SK-MEL-5 (cell line): ENCODE measurements around the gene FBXL4. TPM values are rescaled to one million over a fixed set of nuclear protein-coding genes. Genes with fewer than 3 reads are reported as not detected.

Experiments
- DNase-seq: peaks from one replicate; pipeline ENCODE4 v3.0.0-alpha.2; 2016; ENCODE audit warnings: low read depth, low spot score
- in situ Hi-C: cut with HindIII; loops from 2 replicates; pipeline ENCODE4 v1.10.0; 2016; ENCODE audit warnings: low sequenced_read_pairs, high pct_unique_total_duplicates, low pct_unique_long_range_greater_than_20kb
- total RNA-seq: library from RNA; depleted of rRNA; stranded (reverse); fragments of >200 nt; shearing (Covaris generic); gene quantifications from 2 replicates; pipeline ENCODE4 v1.2.3, GENCODE V29; 2014

FBXL4 gene
- total RNA-seq, 1 experiment from 2014 or later, result 19.8 TPM

GRCh38 chr6:98845211-98846020 lies 102.3 kb downstream of the FBXL4 start:
- in situ Hi-C loops, result no loop called here
- peak; percentile 85 for DNase-seq

- in situ Hi-C loops, result no loop called here
- peak; percentile 1 for DNase-seq
Measured at GRCh38 chr6:98844244-98845210, 103.2 kb downstream of the FBXL4 start.

DNA sequence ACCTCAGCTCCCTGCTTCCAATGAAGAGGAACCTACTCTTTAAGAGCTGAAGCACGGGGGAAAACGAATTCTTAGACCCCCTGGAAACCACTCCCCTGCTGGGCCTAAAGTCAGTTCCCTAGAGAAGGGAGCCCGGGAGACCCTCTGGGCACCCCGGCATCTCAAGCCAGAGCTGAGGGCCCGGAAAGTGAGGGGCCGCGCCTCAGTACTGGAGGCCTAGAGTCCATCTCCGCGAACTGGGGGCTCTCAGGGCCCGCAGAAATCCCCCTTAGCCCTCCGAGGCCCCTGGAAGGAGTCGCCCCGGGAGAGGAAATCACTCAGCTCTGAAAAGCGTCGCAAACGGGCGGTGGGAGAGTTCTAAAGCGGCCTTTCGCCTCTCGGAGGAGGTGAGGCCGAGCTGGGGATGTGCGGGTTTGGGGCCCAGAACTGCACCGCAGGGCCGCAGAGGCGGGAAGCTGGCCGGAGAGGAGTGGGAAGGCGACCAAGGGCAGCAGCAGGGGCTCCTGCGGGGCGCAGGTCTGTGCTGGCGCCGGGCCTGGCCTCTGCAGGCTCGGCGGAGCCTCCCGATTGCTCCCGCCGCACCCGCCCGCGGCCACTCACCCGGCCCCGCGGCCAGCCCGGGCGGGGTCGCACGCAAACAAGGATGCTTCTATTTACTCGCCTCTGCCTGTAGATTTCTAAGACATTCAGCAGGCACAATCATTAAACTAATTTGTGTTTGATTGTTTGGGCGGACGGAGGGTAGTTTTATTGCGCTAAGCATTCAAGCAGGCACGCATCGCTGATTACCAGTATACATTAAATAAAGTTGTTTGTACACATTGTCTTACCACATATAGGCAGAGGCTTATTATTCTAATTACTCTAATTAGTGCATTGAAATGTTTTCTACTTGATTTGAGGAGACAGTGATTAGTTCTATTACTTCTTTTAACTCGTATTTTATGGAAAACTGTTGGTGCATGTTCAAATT lies 104.2 kb downstream of the FBXL4 start:
- no peak for DNase-seq
- in situ Hi-C loops, result no loop called here

DNA sequence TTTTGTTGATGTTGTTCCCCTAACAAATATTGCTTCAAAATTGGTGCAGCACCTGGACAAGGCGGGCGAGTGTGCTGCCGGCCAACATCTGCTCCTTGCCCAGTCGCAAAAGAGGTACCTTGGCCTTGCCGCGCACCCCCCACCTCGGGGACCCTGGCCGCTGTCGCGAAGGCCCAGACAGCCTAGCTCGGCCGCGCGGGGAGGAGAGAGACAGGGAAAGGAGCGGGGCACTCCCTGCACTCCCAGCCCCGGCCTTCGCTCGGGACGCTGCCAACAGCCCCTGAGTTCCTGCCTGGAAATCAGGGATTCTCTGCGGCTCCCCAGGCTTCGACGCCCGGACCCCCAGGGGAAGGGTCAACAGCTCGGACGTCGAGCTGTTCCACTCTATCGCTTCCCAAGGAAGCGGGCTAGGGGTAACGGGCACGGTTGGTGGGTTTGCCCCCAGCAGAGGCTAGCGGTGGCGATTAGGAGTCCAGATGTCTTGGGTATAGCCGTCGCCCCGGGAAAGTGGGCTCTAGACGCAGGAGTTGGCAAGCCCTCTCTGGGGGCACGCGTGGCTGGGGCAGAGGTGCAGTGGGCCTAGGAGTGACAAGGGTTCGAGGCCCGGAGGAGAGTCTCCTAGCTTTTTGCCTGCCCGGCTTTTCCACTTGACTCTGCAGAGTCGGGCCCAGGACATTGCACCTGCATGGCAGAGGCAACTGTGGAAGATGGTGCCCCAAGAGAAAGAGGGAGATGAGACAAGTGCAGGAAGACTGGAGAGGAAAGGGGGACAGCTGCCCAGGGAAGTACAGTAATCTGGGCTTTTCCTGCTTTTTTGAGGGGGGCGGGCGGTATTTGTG lies 105.2 kb downstream of the FBXL4 start:
- DNase-seq, result no peak
- in situ Hi-C loops, result no loop called here

- in situ Hi-C loops, result no loop called here
Measured at GRCh38 chr6:98841621-98842341, 106.0 kb downstream of the FBXL4 start.

DNA sequence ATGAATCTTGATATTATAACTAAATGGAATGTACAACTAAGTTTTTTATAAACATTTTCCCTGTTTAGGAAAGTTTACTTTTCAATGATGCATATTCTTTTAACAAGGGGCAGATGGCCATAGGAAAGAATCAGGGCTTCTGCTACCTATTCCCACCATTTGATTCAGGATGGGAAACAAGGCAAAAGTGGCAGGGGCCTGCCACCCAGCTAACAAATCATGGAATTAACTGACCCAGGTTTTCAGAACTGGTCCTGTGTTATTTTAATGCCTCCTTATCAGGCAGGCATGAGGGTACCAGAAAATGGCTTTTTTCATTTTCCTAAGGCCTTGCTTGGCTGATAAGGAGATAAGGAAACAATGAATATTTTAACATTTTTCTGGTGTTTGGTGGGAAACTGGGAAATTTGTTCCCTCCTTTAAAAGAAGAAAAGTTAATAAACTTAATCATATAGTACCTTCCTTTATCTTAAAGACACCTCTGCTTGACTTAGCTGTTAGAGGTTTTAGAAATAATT lies 106.7 kb downstream of the FBXL4 start:
- in situ Hi-C loops, result no loop called here
- no peak for DNase-seq

More at GRCh38 chr6:98841621-98842341, 106.0 kb downstream of the FBXL4 start:
- DNase-seq, result no peak

DNA sequence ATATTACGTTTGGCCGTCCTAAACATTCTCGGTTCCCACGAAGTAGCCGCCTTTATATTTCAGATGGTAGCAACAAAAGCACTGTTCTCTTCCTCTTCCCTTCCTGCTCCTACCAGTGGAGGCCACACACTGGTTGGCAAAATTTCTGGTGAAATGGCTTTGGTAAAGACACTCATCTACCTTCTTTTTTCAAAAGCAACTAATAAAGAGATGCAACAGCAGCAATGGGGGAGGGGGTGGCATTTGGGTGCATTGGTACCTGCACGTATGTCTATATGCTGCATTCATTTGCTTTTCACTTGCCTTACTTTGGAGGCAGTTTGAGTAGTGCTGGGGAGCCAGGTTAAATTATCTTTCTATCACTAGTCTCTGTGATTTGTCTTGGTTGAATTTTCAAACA lies 107.4 kb downstream of the FBXL4 start:
- no peak for DNase-seq
- in situ Hi-C loops, result no loop called here

DNA sequence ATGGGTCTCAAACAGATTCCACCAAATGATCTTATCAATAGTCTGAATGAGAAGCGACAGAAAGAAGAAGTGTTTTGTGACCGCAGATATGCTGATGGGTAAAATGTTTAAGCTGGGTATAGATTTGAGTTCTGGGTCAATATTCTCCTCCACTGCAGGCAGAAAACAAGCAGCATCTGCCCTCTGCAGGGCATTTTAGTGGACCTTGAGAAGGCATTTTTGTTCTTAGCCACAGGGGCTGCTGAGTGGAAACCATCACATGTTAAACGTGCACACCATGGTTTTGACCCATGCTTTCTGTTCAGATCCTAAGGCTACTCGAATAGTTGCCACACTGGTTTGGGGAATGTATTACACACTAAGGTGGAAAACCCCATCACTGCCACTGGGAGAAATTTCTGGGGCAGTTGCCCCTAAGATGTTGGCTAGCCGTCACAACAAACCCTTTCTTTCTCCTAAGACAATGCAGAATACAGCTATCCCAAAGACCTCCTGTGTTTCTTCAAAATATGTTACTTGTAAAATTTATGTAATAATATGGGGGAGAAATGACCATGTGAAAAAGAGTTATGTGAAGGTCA lies 107.9 kb downstream of the FBXL4 start:
- in situ Hi-C loops, result no loop called here
- peak; percentile 79 for DNase-seq

DNA sequence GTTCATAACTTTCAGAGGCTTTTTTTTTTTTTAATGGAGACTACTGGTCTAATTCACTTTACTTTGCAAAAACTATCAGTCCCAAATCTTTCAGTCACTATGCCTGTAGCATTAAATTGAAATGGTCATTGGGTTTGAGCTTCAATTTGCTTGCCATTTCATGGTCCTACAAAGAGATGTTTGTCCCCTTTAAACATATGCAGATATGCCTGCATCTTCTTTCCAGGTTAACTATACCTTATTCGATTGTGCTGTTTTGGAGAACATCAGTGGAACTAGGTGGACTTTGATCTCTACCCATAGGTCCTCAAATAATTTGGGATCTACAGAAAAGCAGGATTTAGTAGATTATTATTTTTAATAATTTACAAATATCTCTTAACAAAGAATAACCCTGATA lies 108.8 kb downstream of the FBXL4 start:
- DNase-seq, result no peak
- in situ Hi-C loops, result no loop called here

DNA sequence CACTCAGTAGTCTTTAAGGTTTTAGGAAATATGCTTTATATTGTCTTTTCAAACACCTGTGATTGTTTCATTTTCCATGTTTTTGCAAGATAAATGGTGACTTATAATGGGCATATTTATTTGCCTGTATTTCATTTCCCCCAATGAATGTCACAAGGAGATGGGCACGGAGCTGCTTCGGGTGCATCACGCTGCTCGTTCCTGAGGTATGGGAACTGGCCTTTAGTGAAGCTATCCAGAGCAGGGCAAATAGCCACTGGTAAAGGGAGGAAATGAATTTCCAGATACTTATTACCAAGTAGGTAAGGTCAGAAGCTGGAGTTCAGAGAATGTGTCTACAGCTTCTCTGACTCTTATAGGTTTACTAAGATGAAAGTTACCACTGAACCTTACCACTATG lies 109.7 kb downstream of the FBXL4 start:
- in situ Hi-C loops, result no loop called here
- peak; percentile 32 for DNase-seq

- in situ Hi-C loops, result no loop called here
- DNase-seq, result peak; percentile 47
Measured at GRCh38 chr6:98836962-98837944, 110.5 kb downstream of the FBXL4 start.

GRCh38 chr6:98836025-98836961 lies 111.5 kb downstream of the FBXL4 start:
- in situ Hi-C loops, result no loop called here
- peak; percentile 31 for DNase-seq

- peak; percentile 27 for DNase-seq
- in situ Hi-C loops, result no loop called here
Measured at GRCh38 chr6:98835149-98836024, 112.4 kb downstream of the FBXL4 start.
